Esophagus squamous epithelium (tissue), 4 donors: ENCODE results near the gene PRKX.

Source experiments
- POLR2A ChIP-seq, 4 donors: fragments of 450-650 bp; IDR thresholded peaks; one replicate each; pipeline ENCODE4 v1.6.1; 2017; ENCODE audit warnings: antibody characterized with exemption in 4 of 4, mild to moderate bottlenecking in 4 of 4, moderate library complexity in 3 of 4
- TF ChIP-seq, protein P1 (sequence below), 6 experiments: fragments of 450-650 bp in 4 of 6; fragments of 200-600 bp in 2 of 6; sonication (generic) in 2 of 6; IDR thresholded peaks; one replicate each; pipeline ENCODE4 v1.5.1; 2016 to 2019; ENCODE audit warnings: antibody characterized with exemption in 6 of 6, mild to moderate bottlenecking in 4 of 6, moderate library complexity in 4 of 6

DNA sequence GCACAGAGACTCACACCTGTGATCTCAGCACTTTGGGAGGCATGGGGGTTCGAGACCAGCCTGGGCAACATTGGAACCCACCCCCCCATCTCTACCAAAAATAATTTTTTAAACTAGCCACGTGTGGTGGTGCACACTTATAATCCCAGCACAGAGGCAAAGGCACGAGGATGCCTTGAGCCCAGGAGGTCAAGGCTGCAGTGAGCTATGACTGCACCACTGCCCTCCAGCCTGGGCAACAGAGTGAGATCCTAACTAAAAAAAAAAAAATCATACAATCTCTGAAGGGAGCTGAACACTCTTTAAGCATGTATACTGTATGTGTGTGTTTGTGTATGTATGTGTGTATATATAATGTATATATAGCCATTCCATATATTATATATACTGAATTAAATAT is 2.5 kb upstream of the PRKX start:
- TF ChIP-seq, protein P1, sequence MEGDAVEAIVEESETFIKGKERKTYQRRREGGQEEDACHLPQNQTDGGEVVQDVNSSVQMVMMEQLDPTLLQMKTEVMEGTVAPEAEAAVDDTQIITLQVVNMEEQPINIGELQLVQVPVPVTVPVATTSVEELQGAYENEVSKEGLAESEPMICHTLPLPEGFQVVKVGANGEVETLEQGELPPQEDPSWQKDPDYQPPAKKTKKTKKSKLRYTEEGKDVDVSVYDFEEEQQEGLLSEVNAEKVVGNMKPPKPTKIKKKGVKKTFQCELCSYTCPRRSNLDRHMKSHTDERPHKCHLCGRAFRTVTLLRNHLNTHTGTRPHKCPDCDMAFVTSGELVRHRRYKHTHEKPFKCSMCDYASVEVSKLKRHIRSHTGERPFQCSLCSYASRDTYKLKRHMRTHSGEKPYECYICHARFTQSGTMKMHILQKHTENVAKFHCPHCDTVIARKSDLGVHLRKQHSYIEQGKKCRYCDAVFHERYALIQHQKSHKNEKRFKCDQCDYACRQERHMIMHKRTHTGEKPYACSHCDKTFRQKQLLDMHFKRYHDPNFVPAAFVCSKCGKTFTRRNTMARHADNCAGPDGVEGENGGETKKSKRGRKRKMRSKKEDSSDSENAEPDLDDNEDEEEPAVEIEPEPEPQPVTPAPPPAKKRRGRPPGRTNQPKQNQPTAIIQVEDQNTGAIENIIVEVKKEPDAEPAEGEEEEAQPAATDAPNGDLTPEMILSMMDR (IDR thresholded peaks at IDR 0.05), result no peak
- TF ChIP-seq POLR2A (IDR thresholded peaks at IDR 0.05), result no peak
